Calu3 (cell line): ENCODE results near the gene NCOA7. TPM values are rescaled to one million over a fixed set of nuclear protein-coding genes. Genes with fewer than 3 reads are reported as not detected.

Experiments
- BruUV-seq: library from RNA; stranded (reverse); fragments of 400-500 nt; replicated peaks from 2 replicates; lab custom pipeline; 2021; lab: Mats Ljungman, UMichigan
- CTCF ChIA-PET: fragments of 300-600 bp; sonication (Branson Sonifier 250); formaldehyde crosslinking; loops from one replicate; lab custom pipeline; 2022; ENCODE audit warnings: antibody characterized with exemption; lab: Charles Lee
- DNase-seq: peaks from one replicate; pipeline ENCODE4 v3.0.0; 2022
- H3K27ac Mint-ChIP-seq: one replicate; pipeline ENCODE4 v1.8.0; 2022; ENCODE audit warnings: mixed read lengths; ENCODE audit not compliant: unreplicated experiment
- H3K27me3 Mint-ChIP-seq: one replicate; pipeline ENCODE4 v1.8.0; 2022; ENCODE audit warnings: mixed read lengths; ENCODE audit not compliant: unreplicated experiment
- H3K36me3 Mint-ChIP-seq: one replicate; pipeline ENCODE4 v1.8.0; 2022; ENCODE audit warnings: mild to moderate bottlenecking, moderate library complexity, mixed read lengths; ENCODE audit not compliant: insufficient read depth, unreplicated experiment
- H3K4me1 Mint-ChIP-seq: one replicate; pipeline ENCODE4 v1.8.0; 2022; ENCODE audit warnings: mild to moderate bottlenecking, low read depth, mixed read lengths; ENCODE audit not compliant: unreplicated experiment
- H3K4me3 Mint-ChIP-seq: one replicate; pipeline ENCODE4 v1.8.0; 2022; ENCODE audit warnings: mild to moderate bottlenecking, low read depth, moderate library complexity, mixed read lengths; ENCODE audit not compliant: unreplicated experiment
- H3K9me3 Mint-ChIP-seq: one replicate; pipeline ENCODE4 v1.8.0; 2022; ENCODE audit warnings: low read depth, mixed read lengths; ENCODE audit not compliant: unreplicated experiment
- intact Hi-C: fragments of 100-400 bp; cut with micrococcal nuclease; formaldehyde crosslinking; loops from one replicate; pipeline ENCODE4 v1.10.0; 2022; ENCODE audit not compliant: unreplicated experiment
- total RNA-seq: library from RNA; stranded (reverse); gene quantifications from 2 replicates; pipeline ENCODE4 v1.2.3, GENCODE V29; 2022
- TF ChIP-seq, protein P1 (sequence below): fragments of 200-600 bp; IDR thresholded peaks from one replicate; pipeline ENCODE4 v1.8.0; 2022; ENCODE audit warnings: antibody characterized with exemption; ENCODE audit not compliant: unreplicated experiment

Gene NCOA7
- total RNA-seq, 1 experiment from 2014 or later: 102 TPM

DNA sequence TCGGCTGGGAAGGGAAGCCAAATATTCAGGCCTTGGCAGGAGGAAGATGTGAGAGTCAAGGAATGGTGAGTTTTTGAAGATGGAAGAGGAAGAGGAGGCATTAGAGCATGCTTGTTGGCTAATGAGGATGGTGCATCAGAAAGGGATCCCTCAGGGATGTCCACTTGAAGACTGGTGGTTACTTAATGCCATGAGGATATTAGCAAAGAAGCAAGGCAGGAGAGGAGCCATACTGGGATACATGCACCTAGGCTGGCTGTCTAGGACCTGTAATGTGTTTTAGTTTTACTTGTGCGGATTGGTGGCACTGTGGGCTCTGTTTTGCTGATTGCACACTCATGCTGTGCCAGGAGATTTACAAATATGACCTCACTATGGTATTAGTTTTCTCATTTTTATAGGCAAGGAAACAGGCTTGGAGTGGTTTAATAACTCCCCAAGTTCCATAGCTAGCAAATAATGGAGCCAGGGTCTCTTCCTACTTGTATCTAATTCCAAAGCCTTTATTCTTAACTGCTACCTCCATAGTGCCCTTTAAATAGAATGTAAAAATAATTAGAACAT lies 37.8 kb downstream of the NCOA7 start:
- intact Hi-C loops: no loop called here
- Mint-ChIP-seq H3K4me3 (no peak overlapping the region), H3K4me1 (no peaks in the 10 kb centered on the region), H3K27ac (no peak overlapping the region), H3K36me3 (no peaks in the 10 kb centered on the region), H3K27me3 (no peaks in the 10 kb centered on the region), H3K9me3 (no peaks in the 10 kb centered on the region)
- BruUV-seq: no TSS peak
- DNase-seq: no peak
- TF ChIP-seq, protein P1, sequence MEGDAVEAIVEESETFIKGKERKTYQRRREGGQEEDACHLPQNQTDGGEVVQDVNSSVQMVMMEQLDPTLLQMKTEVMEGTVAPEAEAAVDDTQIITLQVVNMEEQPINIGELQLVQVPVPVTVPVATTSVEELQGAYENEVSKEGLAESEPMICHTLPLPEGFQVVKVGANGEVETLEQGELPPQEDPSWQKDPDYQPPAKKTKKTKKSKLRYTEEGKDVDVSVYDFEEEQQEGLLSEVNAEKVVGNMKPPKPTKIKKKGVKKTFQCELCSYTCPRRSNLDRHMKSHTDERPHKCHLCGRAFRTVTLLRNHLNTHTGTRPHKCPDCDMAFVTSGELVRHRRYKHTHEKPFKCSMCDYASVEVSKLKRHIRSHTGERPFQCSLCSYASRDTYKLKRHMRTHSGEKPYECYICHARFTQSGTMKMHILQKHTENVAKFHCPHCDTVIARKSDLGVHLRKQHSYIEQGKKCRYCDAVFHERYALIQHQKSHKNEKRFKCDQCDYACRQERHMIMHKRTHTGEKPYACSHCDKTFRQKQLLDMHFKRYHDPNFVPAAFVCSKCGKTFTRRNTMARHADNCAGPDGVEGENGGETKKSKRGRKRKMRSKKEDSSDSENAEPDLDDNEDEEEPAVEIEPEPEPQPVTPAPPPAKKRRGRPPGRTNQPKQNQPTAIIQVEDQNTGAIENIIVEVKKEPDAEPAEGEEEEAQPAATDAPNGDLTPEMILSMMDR: no peak
- CTCF ChIA-PET: interaction anchor here (0.9 kb wide), 1 partner anchor 11 kb away, joined by 3 read pairs; no protein-coding TSS in a partner anchor

DNA sequence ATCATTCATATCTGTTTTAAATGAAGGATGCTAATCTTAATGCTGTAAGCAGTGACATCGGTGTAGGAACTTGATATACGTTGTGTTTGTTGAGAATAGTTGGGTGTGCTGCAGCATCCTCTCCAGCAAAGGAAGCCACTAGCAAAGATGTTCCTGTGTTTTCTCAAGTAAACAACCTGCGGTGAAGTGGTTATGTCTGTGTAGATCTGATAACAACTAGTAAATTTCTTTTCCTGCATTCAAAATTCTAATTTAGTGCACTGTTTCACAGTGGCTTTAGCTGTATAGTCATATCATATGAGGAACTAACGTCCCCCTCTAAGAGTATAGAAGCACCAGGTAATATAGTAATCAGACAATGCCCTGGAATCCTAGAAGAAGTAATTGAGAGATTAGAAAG lies 38.7 kb downstream of the NCOA7 start:
- no peaks in the 10 kb centered on the region for H3K27me3 Mint-ChIP-seq
- CTCF ChIA-PET: interaction anchor here (0.9 kb wide), 1 partner anchor 12 kb away, joined by 3 read pairs; no protein-coding TSS in a partner anchor
- BruUV-seq: no TSS peak

DNA sequence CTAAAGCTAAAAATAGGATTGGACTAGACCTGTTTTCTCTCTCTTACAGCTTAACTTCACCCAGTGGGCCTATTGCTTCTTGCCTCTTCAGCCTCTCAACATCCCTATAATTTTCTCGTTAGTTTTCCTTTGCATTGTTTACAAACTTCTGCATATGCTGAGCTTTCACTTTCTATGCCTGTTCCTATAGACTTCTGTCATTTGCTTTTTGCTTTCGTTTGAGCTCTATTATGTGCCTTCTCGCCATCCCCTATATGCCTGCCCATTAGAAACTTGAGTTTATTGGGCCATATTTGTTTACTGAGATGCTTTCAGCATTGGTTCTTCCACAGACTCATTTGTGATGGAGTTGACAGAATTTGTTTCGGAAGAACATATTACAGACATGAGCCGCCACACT lies 40.9 kb downstream of the NCOA7 start:
- H3K36me3 Mint-ChIP-seq: no peaks in the 10 kb centered on the region
- H3K9me3 Mint-ChIP-seq: no peaks in the 10 kb centered on the region
- TF ChIP-seq, protein P1: no peak
- H3K4me3 Mint-ChIP-seq: no peak overlapping the region
- CTCF ChIA-PET: no interaction called here
- H3K4me1 Mint-ChIP-seq: no peaks in the 10 kb centered on the region
- intact Hi-C loops: no loop called here
- no peak overlapping the region for H3K27ac Mint-ChIP-seq
- no TSS peak for BruUV-seq
- H3K27me3 Mint-ChIP-seq: no peaks in the 10 kb centered on the region
- DNase-seq: no peak

More for the DNA sequence above, 38.7 kb downstream of the NCOA7 start:
- Mint-ChIP-seq H3K27ac (no peak overlapping the region), H3K36me3 (no peaks in the 10 kb centered on the region), H3K9me3 (no peaks in the 10 kb centered on the region), H3K4me1 (no peaks in the 10 kb centered on the region), H3K4me3 (no peak overlapping the region)
- DNase-seq: no peak
- intact Hi-C loops: no loop called here
- TF ChIP-seq, protein P1: no peak

DNA sequence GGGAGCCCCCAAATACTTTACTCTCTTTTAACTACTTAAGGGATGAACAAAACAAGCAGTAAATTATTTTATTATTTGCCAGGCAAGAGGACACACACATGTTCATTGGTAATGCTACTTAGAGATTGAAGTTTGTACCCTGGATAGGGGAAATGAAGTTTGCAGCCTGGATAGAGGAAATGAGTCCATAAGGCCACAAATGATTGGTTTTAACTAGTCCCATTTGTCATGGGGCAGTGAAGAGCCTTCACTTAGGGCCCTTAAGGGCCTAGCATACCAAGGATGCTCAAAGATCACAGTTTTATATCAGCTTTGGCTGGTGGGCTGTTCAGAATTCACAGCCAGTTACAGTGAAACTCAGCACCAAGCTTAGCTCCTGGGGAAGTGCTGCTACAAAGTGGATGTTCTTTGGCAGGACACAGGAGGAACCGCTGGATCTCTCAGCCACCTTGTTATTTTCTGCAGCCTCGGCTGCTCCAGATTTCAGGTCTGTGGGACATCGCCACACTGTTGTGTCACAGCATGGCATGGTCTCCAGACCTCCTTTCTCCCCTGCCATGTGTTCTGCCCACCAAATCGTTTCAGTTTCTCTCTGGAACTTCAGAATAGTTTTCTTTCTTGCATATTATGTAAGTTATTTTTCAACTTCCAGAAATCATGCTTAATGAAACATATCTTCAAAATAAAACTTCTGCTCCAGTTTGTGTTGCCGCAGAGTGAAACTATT lies 41.8 kb downstream of the NCOA7 start:
- no TSS peak for BruUV-seq
- DNase-seq: no peak
- Mint-ChIP-seq H3K9me3 (no peaks in the 10 kb centered on the region), H3K4me3 (no peak overlapping the region), H3K36me3 (no peaks in the 10 kb centered on the region), H3K4me1 (no peaks in the 10 kb centered on the region), H3K27me3 (no peaks in the 10 kb centered on the region), H3K27ac (no peak overlapping the region)
- TF ChIP-seq, protein P1: no peak
- CTCF ChIA-PET: no interaction called here
- intact Hi-C loops: no loop called here
